Esophagus mucosa (tissue), 1 donor: ENCODE data around the gene PMM2. TPM values are rescaled to one million over a fixed set of nuclear protein-coding genes. Genes with fewer than 3 reads are reported as not detected.
A peak's percentile ranks its signal among the peaks of the same experiment; 100 is the strongest.

ENCODE experiments used
- ATAC-seq: fragments of 200-7000 bp; cut with Tn5 transposase; one replicate; pipeline ENCODE4 v1.9.1; 2020
- total RNA-seq: library from RNA; stranded (reverse); gene quantifications from one replicate; pipeline ENCODE4 v1.2.4, GENCODE V29; 2023
- donor health status: DM: yes; HTN: yes; CAD: no.

PMM2 gene
- total RNA-seq, 1 donor from 2014 or later: 35.2 TPM

DNA sequence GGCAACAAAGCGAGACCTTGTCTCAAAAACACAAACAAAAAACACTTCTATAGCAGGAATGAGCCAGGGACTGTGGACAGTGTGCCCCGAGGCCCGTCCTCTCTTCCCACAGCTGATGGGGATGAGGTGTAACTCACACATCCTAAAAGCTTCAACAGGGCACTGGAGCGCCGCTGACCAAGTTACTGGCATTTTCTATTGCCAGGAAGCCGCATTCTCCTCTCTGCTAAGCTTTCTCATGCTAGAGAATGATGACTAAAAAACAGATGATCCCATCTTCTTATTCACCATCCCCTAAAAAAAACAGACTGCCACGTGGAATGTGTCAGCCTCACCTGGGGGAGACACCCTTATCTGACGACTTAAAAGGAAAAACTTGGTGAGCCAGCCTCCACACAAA is 54.9 kb downstream of the PMM2 start:
- ATAC-seq: no peak

DNA sequence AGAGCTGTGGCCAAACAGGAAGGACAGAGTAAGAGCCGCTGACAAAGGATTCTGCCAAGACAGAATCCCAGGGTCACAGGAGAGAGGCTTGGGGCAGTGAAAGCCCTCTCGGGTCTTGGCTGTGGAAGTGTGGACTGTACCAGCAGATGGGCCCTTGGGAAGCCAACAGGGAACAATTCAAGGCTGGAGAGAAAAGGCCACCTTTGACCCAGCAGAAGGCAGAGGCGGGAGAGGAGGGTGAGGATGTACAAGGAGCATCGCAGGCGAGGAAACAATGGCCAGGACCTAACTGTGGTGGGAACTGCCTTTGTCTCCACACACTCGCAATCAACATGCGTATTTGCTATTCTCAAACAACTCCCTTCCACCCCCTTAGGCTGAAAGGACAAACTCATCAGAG is 55.5 kb downstream of the PMM2 start:
- ATAC-seq: no peak

GRCh38 chr16:8853611-8854010 is 56.0 kb downstream of the PMM2 start:
- ATAC-seq: no peak

- ATAC-seq: no peak
Observed at GRCh38 chr16:8854298-8854948, 56.8 kb downstream of the PMM2 start.

- no peak for ATAC-seq
Observed at GRCh38 chr16:8855051-8855786, 57.6 kb downstream of the PMM2 start.

- no peak for ATAC-seq
Observed at GRCh38 chr16:8855972-8856371, 58.3 kb downstream of the PMM2 start.

- ATAC-seq: no peak
Observed at GRCh38 chr16:8858994-8859912, 61.6 kb downstream of the PMM2 start.

- no peak for ATAC-seq
Observed at GRCh38 chr16:8859913-8860881, 62.6 kb downstream of the PMM2 start.

DNA sequence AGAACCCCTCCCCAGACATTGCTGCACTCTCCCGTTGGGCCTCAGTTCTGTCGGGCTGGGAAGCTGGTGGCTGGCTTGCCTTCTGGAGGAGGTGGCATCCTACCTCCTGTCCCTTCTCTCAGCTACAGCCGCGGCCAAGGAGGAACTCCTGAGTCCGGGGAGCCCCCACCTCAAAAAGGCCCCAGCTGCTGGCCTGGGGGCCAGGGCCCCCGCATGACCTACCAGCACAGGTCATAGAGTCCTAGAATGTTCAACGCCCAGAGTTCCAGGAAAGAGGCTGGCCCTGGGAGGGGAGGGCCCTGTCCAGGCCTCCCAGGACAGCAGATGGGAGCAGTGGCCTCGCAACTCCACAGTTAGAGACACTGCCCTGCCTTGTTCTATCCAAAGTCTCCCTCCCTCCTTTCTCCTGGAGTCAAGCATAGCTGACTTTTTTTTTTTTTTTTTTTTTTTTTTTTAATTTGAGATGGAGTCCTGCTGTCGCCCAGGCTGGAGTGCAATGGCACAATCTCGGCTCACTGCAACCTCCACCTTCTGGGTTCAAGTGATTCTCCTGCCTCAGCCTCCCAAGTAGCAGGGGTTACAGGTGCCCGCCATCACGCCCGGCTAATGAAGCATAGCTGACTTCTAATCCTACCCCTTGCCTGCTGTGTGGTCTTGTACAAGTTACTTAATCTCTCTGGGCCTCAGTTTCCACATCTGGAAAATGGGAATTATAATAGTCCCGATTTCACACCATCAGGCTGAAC is 64.1 kb downstream of the PMM2 start:
- no peak for ATAC-seq

GRCh38 chr16:8862309-8863130 is 64.9 kb downstream of the PMM2 start:
- no peak for ATAC-seq

- ATAC-seq: peak; percentile 42
Observed at GRCh38 chr16:8863594-8864424, 66.2 kb downstream of the PMM2 start.

DNA sequence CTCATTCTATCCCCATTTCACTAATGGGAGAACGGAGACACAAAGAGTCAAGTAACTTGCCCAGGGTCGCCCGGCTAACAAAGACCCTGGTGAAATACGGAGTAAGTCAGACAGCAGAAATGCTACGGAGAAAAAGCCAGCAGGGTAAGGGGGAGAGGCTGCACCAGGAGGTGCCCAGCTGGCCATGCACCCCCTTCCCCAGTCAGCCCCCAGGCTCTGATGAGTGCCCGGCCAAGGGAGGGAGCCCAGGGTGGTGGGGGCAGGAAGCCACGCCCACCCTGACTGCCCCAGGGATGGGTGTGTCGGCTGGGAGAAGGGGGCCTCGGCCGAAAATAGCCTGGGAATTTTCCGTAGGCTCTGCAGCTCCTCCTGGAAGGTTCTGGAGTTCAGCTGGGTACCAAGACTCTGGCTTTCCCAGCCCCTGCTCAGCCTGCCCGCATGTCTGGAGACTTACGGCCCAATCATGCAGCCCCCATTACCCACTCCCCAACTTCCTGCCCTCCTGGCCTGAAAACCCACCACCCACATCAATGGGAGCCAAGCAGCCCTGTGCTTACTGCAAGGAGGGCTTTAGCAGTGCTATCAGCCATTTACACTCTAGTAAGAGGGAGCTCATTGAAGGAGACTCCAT is 67.0 kb downstream of the PMM2 start:
- ATAC-seq: no peak

DNA sequence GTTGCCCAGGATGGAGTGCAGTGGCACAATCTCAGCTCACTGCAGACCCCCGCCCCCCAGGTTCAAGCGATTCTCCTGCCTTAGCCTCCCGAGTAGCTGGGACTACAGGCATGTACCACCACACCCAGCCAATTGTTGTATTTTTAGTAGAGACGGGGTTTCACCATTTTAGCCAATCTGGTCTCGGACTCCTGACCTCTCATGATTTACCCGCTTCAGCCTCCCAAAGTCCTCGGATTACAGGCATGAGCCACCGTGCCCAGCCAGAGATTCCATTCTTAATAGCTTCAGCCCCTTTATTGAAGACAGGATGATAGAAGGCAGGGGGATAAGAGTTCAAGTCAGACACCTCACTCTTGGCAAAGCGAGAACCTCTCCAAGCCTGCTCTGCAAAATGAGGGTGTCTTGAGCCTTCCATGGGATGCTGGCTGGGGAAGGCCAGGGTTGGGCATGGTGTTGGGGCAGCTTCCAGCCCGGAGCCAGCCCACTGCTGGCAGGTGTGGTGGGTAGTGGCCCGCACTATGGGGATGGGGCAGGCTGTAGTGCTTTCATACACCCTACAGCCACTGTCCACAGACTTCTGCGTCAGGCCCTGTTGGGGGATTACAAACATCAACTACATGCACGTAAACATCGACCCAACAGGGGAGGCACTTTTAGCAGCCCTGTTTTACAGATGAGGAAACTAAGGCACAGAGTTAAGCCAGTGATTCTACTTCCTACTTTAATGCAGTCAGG is 67.7 kb downstream of the PMM2 start:
- ATAC-seq: no peak

DNA sequence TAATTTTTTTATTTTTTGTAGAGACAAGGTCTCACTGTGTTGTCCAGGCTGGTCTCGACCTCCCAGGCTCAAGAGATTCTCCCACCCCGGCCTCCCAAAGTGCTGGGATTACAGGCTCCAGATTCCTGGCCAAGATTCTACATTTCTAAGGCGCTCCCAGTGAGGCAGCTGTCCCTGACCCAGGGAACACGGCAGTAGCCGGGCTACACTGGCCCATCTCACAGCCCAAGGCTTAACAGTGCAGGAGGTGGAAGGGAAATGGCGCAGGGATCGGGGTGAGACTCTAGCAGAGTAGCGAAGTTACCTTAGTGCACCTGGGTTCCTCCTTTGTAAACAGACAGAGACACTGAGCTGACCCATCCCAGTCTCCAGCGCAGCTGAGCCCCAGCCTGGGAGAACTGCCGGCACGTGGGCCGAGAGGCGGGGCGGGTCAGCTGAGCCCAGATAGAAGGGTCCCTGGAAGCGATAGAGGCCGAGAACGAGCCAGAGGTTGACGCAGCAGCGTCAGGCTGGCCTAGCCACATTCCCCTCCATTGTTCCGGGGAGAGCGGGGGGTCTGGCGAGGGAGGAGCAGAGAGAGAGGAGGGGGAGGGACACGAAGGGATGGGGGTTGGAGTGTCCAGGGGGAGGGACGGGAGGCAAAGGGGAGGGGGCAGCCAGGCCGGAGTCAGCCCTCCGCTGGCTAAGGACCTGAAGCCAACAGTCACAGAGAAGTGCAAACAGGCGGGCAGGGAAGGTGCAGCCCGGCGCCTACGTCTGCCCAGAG is 68.7 kb downstream of the PMM2 start:
- ATAC-seq: no peak

DNA sequence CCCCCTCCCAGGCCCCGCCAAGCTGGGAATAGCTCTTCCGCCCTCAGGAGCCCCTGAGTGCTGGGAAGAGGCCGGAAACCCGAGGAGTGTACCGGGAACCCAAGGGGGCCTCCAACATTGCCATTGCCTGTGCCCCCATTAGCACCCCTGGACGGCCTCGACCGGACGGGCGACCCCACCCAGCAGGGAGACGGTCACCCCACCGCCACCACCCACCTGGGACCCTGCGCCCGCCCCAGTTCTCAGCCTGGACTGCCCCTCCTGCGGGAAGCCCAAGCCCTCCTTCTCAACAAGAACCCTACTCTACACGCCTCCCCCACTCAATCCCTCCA is 69.2 kb downstream of the PMM2 start:
- no peak for ATAC-seq

DNA sequence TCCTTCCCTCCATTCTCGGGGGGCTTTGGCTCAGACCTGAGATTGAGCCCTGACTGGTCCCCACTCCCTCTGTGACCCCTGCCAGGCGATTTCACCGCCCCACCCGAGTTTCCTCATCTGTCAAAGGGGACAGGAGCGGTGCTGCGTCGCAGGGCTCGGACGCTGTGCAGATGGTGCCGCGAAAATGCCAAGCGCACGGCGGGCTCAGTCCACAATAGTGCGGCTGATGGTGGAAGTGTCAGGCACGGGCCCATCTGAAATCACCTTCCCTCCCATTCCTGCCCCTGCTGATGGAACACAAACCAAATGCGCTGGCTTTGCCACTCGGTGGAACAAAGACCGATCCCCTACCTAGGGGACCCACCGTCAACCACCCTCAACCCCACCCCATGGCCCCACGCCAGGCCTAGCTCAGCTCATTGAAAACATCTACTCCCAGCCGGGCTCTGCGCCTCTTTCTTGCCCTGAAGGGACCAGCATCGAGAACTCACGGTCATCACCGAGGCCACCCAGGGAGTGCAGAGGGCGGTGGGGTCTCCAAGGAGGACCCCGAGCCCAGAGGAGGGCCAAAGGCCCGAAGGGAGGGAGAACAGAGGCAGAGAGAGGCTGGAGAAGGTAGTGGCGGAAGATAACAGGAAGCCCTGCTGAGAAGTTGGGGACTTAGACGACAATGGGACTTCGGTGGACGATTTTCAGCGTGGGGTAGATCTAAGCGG is 69.7 kb downstream of the PMM2 start:
- ATAC-seq: no peak

GRCh38 chr16:8867932-8868415 is 70.3 kb downstream of the PMM2 start:
- ATAC-seq: no peak
